Measurements from ENCODE around the gene DOLPP1.

DNA sequence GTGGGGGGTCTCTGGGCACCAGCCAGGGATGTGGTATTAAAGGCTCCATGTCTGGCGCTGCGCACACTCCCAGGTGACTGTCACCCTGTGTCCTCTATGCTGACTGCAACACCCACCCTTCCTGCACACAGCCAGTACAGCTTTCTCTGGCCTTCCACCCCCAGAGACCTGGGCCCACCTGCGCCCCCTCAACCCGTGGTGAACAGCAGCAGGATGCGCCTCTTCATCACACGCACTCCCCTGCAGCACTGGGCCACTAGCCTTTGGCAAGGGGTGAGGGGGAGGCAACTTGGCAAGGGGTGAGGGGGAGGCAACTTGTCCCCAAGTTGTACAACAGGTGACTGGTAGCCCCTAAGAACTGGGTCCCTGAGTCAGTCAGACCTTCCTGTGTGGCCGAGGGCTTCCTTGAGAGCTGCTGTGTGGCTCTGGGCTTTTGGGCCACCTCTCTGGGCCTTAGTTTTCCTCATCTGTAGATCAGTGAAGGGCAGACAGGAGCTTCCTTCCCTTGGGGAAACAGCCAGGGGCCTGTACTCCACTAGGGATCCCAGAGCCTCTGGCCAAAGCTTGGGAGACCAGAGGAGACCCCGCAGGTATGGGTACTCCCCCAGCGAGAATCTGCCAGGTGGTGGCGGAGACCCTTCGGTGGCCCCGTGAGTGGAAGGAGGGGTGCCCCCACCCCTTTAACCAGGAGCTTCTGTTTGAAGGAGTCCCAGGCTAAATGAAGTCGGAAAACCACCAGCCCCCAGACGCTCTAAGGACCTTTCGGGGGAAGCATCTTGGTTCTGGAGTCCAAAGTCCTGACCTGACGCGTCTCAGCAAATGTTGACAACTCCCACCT is 25.2 kb downstream of the DOLPP1 start:
- TF ChIP-seq CTCF (IDR thresholded peaks at IDR 0.05): no peak
- no peak for TF ChIP-seq POLR2A (IDR thresholded peaks at IDR 0.05)
